HL-60 (cell line): ENCODE measurements around the gene PDCD2.

Experiments
- GABPA ChIP-seq: IDR thresholded peaks from 2 replicates; pipeline ENCODE4 v1.6.1; 2012; ENCODE audit warnings: low read depth
- POLR2AphosphoS5 ChIP-seq: IDR thresholded peaks from 2 replicates; pipeline ENCODE4 v1.6.1; 2012; ENCODE audit warnings: low read depth
- SPI1 ChIP-seq: IDR thresholded peaks from 2 replicates; pipeline ENCODE4 v1.6.1; 2012; ENCODE audit warnings: low read depth, mild to moderate bottlenecking, borderline replicate concordance
- TF ChIP-seq, protein P1 (sequence below): IDR thresholded peaks from one replicate; pipeline ENCODE4 v1.5.1; 2011; ENCODE audit warnings: low read length, control low read depth, inconsistent platforms; ENCODE audit not compliant: insufficient read depth
- TF ChIP-seq, protein P2 (sequence below): IDR thresholded peaks from 2 replicates; pipeline ENCODE4 v1.6.1; 2012; ENCODE audit warnings: low read depth; ENCODE audit not compliant: insufficient replicate concordance

DNA sequence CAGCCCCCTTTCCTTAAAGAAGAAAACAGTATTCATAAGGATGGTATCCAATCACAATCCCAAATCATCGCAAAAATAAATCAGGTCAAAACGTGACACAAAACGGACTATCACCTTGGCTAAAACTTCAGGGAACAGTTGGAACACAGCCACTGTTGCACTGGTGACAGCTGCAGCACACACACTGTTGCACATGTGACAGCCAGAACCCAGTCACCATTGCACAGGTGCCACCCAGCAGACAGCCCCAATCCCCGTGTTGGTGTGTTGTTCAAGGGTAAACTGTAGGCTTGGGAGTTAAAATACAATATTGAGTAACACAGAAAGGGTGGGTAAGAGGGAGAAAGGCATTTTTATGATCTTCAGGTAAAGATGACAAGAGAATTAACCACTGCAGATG, 47.1 kb downstream of the PDCD2 start:
- TF ChIP-seq SPI1 (no peak), GABPA (no peak), POLR2AphosphoS5 (no peak)
- TF ChIP-seq, protein P1, sequence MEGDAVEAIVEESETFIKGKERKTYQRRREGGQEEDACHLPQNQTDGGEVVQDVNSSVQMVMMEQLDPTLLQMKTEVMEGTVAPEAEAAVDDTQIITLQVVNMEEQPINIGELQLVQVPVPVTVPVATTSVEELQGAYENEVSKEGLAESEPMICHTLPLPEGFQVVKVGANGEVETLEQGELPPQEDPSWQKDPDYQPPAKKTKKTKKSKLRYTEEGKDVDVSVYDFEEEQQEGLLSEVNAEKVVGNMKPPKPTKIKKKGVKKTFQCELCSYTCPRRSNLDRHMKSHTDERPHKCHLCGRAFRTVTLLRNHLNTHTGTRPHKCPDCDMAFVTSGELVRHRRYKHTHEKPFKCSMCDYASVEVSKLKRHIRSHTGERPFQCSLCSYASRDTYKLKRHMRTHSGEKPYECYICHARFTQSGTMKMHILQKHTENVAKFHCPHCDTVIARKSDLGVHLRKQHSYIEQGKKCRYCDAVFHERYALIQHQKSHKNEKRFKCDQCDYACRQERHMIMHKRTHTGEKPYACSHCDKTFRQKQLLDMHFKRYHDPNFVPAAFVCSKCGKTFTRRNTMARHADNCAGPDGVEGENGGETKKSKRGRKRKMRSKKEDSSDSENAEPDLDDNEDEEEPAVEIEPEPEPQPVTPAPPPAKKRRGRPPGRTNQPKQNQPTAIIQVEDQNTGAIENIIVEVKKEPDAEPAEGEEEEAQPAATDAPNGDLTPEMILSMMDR = no peak
- TF ChIP-seq, protein P2, sequence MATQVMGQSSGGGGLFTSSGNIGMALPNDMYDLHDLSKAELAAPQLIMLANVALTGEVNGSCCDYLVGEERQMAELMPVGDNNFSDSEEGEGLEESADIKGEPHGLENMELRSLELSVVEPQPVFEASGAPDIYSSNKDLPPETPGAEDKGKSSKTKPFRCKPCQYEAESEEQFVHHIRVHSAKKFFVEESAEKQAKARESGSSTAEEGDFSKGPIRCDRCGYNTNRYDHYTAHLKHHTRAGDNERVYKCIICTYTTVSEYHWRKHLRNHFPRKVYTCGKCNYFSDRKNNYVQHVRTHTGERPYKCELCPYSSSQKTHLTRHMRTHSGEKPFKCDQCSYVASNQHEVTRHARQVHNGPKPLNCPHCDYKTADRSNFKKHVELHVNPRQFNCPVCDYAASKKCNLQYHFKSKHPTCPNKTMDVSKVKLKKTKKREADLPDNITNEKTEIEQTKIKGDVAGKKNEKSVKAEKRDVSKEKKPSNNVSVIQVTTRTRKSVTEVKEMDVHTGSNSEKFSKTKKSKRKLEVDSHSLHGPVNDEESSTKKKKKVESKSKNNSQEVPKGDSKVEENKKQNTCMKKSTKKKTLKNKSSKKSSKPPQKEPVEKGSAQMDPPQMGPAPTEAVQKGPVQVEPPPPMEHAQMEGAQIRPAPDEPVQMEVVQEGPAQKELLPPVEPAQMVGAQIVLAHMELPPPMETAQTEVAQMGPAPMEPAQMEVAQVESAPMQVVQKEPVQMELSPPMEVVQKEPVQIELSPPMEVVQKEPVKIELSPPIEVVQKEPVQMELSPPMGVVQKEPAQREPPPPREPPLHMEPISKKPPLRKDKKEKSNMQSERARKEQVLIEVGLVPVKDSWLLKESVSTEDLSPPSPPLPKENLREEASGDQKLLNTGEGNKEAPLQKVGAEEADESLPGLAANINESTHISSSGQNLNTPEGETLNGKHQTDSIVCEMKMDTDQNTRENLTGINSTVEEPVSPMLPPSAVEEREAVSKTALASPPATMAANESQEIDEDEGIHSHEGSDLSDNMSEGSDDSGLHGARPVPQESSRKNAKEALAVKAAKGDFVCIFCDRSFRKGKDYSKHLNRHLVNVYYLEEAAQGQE = no peak
